Heart left ventricle (tissue), 13 donors: Measurements from ENCODE around the gene MAST4.

Source experiments
- POLR2A ChIP-seq, 2 donors: fragments of 450-650 bp; IDR thresholded peaks; one replicate each; pipeline ENCODE4 v1.6.1; 2017; ENCODE audit warnings: antibody characterized with exemption in 2 of 2, mild to moderate bottlenecking in 2 of 2, moderate library complexity in 2 of 2
- TF ChIP-seq, protein P1 (sequence below), 12 donors: fragments of 200-600 bp; sonication (generic) in 4 of 12; IDR thresholded peaks; one replicate each; pipeline versions ENCODE4 v1.5.0 to v1.8.0; 2018 to 2022; ENCODE audit warnings: antibody characterized with exemption in 12 of 12, mild to moderate bottlenecking in 5 of 12
- donor health status: ischemic (EF 13 %, LVEDD 7.1; RV severe dilation, severe dysfunction).
- donor health status: DM: no; HTN: yes; CAD: no.
- donor health status: DM: no; HTN: no; CAD: no.
- donor health status: ischemic (EF 25% LVEDD 6.9; RV normal size, moderate dysfunction).
- donor health status: ischemic (EF 25% LVEDD 5.7; RV mildly dilated, moderate dysfunction).
- donor health status: ischemic (EF 35%, LVEDD 5.7; RV mildly dilated, moderate dysfunction).
- donor health status: nonischemic (EF 11% LVEDD 7.7; RV severe dilation, severe dysfunction).
- donor health status: DM: yes; HTN: yes; CAD: no.
- donor health status: PGD.
- donor health status: ischemic (EF 29% LVEDD 5.4; RV normal size, mild dysfunction).
- donor health status: nonischemic (EF 23%, LVEDD 6.1; RV moderate dilation, normal function).

DNA sequence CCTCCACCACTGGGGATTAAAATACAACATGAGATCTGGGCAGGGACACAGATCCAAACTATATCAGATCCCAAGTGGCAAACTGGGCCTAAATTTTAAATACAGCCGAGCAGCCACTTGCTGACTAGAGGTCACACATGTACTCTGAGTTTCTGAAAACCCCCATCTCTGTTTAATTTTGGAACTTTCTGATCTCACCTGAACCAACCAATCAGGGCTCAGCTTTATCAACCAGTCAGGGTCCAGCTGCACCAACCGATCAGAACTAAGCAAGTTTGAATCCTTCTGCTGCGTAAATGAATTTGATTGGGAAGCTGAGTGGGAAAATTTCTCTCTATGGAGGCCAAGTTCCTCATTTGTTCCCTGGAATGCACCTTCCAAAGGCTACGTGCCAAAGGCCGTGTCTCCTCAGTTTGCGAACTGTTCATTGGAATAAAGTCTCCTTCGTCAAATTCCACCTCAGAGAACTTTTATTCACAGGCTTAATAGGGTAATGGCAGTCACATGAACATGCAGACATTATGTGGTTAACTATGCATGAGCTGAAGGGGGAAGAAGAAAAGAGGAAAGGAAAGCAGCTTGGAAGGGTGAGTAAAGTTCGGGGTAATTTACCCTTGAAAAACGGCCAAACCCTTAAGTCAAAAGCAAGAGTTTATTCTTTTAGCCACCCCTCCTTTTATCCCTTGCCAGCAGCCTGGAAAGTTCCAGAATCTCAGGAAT is 596.7 kb downstream of the MAST4 start:
- TF ChIP-seq, protein P1, sequence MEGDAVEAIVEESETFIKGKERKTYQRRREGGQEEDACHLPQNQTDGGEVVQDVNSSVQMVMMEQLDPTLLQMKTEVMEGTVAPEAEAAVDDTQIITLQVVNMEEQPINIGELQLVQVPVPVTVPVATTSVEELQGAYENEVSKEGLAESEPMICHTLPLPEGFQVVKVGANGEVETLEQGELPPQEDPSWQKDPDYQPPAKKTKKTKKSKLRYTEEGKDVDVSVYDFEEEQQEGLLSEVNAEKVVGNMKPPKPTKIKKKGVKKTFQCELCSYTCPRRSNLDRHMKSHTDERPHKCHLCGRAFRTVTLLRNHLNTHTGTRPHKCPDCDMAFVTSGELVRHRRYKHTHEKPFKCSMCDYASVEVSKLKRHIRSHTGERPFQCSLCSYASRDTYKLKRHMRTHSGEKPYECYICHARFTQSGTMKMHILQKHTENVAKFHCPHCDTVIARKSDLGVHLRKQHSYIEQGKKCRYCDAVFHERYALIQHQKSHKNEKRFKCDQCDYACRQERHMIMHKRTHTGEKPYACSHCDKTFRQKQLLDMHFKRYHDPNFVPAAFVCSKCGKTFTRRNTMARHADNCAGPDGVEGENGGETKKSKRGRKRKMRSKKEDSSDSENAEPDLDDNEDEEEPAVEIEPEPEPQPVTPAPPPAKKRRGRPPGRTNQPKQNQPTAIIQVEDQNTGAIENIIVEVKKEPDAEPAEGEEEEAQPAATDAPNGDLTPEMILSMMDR (IDR thresholded peaks at IDR 0.05), result no peak
- TF ChIP-seq POLR2A (IDR thresholded peaks at IDR 0.05), result no peak
